NCI-H774 (cell line): Measurements from ENCODE around the gene DPEP2.
"Not testable (repeated sequence)": the region's sequence is repeated elsewhere in the genome, so short reads cannot be mapped to it uniquely, and the experiment has no call there.

Experiments
- DNase-seq: peaks from one replicate; lab custom pipeline; 2025; lab: John Stamatoyannopoulos, UW

Gene DPEP2

DNA sequence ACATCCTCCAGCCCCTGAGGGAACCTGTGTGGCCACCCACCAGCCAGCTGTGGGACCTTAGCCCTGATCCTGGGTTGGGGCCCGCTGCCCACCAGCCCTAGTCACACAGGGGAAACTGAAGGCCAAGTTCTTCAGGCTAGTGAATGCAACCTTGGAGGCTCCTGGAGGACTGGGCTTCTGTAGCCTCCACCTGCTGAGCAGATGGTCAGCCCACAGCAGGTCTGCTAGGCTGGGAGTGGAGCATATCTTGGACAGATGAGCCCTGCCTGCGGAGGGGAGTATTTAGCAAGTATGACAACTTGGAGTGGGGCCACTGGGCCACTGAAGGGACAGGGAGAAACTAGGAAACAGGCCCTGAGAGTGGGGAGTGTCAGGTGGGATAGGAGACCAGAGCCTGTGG, 23.1 kb downstream of the DPEP2 start:
- no peak for DNase-seq

DNA sequence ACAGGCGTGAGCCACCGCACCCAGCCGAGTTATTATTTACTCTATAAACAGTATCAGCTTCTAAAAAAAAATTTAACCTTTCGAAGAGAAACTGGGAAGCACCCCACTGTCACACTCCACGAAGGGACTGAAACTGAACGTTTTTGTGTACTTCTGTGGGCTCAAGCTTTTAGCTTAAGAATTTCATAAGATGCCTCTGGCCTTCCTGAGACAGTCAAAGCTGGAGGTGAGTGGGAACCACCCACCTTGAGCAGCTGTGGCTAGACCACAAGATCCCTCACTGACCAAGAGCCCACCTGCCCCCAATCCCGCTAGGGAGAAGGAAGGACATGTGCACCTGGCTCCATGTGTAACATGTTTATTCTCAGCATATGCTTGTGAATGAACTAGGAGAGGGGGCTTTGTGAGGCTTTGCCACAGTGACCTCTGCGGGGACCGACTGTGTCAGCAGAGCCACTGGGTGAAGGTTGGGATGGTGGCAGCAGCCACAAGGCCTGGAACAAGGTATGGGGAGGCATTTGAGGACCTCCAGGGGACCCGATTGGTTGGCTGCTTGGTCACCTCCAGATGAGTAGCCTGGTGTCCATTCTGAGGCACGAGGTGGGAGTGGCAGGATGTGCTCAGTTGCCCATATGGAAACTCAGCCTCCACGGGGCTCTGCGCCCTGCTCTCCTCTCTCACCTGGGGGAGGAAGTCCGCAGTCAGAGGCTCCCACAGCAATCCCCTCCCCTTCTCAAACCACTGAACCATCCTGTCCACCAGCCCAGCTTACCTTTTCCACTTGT, 23.8 kb downstream of the DPEP2 start:
- DNase-seq = no peak

DNA sequence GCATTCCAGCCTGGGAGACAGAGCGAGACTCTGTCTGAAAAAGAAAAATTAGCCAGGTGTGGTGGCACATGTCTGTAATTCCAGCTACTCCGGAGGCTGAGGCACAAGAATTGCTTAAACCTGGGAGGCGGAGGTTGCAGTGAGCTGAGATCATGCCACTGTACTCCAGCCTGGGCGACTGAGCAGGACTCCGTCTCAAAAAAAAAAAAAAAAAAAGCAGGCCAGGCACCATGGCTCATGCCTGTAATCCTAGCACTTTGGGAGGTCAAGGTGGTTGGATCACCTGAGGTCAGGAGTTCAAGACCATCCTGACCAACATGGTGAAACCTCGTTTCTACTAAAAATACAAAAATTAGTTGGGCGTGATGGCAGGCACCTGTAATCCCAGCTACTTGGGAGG, 27.0 kb downstream of the DPEP2 start:
- DNase-seq = not testable (repeated sequence)

DNA sequence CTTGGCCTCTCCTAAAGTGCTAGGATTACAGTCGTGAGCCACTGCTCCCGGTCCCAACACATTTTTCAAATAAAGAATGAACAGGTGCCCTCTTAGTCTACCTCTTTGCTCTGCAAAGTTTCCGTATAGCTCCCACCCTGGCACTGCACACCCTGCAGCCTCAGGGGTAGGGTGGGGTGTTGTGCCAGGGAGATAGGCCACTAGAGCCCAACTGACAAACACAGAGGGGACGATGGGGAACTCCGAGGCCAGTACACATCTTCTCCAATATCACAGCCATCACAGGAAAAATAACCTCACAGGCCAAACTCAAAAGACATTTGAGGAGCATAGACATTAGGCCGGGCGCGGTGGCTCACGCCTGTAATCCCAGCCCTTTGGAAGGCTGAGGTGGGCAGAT, 28.2 kb downstream of the DPEP2 start:
- DNase-seq = no peak

DNA sequence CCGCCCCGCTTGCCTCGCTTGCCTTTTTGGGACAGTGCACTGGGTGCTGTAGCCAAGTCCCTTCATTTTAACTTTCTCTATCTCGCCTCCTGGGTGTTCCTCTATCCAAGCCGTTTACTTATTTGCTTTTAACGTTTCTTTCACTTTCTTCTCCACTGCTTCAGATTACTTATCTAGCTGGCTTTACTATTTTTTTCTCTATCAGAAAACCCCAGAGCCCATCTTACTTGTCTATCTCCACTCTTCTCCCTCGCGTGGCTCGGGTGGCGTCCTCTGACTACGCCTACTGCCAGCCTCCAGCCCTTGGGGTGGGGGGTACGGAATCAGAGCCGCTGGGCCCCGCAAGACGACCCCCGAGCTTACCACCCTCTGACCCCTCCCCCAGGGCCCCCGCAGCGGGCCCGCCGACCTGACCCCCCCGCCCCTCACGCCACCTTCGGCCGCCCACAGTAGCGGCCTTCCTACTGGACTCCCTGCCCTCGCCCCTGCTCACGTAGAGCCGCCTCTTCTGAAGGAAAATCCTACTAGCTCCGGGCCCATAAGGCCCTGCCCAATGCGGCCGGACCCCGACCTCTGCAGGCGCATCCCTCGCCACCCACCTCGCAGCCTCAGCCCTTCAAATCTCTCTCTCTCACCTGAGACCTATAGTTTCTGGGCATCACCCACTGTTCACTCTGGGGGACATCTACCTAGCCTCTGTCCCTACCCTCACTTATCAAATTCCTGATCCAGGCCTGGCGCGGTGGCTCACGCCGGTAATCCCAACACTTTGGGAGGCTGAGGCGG, 29.8 kb downstream of the DPEP2 start:
- DNase-seq = no peak

DNA sequence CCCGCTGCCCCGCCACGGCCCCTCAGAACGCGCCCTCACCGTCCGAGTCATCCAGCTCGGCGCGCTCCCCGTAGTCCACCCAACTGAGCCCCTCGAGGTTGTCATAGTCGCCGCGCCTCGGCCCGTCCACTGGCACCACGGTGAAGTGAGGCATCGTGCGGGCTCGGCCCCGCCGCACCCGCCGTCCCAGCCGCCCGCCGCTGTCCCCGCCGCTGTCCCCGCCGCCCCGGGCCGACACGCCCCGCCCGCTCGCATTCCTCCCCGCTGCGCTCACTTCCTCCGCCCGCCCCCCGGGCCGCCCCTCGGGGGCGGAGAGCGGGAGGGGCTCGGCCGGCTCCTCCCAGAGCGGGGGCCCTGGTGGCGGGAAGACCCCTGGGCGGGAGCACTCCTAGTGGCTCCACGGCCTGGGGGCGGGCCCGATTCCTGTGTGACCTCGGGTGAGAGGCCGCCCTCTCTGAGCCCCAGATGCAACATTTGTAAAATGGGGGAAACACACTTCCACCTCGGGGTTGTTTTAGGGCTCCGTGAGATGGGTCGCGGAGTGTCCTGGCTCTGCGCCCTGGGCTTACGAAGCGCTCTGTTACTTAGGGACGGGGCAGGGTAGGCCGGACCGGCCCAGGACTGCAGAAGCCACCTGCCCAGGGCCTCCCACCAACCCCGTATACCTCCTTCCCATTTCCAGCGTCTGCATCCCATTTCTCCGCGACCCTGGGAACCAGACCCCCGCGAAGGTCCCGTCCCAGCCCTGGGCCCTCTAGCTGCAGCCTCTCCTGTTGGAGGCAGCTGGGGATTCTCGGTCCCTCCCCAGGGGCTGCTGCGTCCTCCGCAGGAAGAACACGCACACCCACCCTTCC, 30.7 kb downstream of the DPEP2 start, which contains the start of gene SLC12A4:
Gene SLC12A4 (minus strand): TSS at position 238 of the 854 bp plus-strand sequence. CDS start 84 bp downstream, at position 154.
- DNase-seq = peak; percentile 28

DNA sequence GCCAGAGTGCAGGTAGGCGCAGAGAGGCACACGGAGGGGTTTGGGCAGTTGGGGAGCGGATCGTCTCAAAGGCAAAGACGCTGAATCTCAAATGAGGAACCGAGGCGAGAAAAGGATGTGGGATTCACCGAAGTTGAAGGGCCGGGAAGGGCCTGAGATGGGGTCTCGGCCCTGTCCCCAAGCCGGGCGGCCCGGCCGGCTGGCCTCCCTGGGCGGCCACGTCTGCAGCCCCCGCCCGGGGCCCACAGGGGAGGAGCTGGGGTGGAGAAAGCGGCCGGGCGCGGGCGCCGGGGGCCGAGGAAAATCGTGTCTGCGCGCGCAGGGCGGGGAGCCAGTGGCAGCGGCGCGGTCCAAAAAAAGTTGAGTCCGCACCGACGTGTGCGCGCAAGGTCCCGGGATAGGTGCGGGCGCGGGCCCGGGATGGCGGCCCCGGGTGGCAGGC, 31.3 kb downstream of the DPEP2 start:
- no peak for DNase-seq

DNA sequence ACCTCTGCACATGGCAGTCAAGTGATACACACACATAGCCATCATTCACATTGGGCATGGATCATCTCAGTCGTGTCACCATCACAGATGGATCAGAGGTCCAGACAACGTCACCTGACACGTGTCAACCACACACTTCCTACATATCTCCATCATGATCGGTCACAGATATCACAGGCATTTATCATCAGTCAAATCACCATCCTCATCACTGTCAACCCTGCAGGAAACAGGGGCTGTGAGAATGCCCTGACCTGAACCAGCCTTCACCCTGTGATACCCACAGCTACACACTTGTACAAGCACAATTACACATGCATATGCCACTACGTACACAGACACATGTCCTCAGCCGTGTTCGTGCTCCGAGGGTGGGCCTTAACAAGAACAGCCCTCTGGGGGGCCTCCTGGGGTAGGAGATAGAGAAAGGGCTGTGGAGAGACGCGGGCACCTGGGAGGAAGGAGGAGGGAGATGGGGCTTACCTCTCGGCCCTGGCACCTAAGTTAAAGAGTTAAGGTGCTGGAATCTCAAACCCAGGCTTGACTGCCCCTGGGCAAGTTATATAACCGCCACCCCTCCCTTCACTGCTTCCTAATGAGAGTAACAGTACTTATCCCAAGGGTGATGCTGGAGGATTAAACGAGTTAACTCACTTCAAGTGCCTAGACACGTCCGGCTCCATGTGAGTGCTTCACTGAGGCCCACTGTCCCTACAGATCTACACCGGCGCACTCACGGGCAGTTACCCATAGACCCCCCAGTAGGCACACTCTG, 31.9 kb downstream of the DPEP2 start:
- no peak for DNase-seq

DNA sequence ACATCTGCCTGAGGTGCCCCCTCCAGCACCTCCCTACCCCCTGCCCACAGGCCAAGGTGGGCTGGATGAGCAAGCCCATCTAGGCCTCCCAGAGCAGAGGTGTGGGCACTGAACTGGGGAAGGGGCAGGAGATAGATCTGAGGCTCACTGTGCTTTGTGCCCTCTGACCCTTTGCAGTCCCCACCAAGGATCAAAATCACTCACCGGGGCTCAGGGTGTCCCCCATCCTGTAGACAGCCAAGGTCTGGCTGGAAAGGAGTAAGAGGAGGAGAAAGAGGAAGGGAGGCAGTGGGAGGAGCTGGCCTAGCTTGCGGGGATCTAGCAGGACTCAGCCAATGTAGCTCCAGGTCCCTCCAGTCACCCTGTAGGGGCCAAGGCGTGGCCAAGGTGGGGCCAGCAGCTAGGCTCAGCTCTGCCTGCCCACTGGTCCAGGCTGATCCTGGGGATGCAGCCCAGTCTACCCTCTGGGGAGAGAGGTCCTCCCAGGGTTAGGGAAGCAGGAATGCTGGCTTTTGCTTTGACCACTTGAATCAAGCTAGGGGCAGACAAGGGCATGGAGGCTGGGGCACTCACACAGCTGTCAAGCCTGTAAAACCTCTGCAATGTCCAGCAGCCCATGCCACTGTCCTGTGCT, 32.6 kb downstream of the DPEP2 start:
- DNase-seq = no peak

DNA sequence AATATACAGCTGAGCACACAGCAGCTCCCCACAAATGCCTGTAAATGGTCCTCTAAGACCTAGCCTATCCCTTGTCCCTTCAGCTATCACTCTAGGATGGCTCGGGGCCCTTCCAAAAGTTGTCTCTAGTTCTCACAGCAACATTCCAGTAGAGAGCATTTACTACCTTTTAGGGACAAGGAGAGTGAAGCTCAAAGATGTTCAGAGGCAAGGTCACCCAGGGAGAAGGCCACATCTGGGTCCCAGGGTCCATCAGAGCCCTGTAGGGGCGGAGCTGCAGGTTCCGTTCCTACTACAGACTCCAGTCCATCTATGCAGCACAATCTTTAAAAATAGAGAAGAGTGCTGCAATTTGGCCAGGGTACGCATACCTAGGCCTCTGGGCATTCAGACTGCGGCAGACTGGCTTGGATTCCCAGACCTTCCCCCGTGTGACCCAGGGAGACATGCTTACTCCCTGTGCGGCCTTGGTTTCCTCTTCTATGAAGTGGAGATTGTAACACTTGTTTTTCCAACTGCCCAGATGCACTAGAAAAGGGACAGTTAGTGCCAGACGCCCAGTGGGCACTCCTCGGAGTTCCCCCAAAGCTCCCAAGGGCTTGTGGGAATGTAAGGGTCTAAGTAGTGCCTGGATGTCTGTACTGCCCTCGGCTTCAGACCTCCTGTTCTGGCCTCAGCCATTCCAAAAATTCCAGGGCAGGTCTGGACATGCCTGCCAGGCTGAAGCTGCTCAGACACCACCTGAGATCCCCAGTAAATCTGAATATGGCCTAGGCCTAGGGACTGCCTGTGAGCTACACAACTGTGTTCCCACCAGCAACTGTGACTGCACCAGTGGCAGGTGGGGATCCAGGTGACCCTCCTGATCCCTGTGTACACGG, 33.4 kb downstream of the DPEP2 start:
- DNase-seq = no peak

DNA sequence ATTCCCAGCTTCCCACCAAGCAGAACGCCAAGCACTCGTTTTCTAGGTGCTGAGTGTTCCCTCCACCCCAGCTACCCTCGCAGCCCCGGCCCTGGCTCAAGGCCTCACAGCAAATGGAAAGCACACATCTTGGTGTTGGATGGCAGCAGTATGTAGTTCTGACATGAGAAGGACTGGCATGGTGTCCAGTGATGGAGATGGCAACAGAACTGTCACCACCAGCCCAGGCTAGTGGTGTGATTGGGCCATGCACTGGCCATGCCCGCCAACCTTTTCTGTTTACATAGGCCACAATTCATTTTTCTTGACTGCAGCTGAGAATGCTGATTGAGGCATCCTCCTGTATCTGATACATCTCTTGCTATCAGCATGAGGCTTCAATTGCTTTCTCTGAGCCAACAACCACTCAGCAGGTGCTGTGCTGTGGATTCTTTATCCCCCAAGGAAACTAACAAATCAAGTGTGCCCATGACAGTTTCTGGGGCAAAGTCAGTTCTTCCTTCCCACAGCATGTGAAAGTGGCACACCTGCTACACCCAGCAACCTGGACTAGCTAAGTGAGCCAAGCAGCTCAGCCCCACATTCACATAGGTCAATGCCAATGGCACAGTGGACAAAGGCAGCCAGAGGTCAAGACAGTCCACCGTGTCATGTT, 34.7 kb downstream of the DPEP2 start:
- DNase-seq = no peak

DNA sequence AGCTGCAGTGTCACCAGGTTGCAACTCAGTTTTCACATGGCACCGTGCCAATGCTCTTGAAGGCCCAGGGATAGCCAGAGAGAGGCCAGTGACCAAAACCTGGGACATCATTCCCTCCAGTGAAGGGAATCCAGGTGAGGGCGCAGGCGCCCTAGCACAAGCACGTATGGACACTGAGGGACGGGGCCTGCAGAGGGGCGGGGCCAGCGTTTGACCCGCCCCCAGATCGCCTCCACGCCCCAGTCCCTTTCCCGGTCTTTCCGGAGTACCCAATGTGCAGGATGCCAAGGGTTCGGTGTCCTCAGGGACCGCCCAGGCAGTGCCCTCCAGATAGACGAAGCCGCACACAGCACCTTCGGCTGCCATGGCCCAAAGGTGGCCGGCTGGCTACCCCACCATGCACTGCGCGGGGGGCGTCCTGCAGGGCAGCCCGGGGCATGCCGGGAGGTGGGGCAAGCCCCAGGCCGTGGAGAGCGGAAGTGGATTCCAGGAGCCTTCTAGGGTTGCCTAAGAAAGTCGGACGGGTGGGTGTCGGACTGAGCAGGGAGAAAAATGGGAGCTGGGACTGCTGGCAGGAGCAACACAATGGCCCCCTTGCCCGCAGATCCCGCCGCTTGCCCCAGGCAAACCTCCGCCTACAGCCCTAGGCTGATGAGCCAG, 35.5 kb downstream of the DPEP2 start:
- no peak for DNase-seq

DNA sequence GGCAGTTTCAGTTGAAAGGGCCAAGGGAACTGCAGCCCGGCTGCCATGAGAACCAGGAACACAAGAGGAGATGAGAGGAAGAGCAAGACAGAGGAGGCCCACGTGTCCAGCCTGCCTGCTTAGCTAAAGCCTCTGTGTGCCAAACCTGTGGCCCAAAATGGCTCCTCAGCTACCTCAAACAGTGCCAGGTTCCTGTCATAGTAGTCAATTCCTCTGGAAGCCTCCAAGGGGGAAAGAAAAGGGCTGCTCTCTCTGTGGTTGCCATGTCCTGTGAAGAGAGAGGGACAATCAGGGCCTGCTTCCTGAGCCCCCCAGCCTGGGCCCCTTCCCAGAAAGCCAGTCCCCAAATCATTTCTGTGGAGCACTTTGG, 36.0 kb downstream of the DPEP2 start:
- DNase-seq = no peak

DNA sequence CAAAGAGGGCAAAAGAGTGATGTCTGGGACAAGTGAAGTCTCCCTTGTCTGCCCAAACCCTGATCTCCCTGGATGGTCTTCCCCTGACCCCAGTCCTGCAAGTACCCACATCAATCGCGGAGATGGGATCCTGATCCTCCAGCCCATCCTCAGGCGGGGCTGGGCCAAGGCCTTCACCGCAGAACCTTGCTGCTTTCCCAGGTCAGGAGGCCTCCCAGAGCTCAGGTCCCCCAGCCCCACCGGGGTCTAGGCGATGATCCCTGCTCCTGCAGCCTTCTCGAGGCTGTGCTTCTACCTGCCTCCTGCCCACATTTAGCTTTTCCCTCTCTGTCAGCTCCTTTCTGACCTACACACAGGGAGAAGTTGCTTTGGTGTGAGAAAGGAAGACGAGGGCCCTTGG, 37.1 kb downstream of the DPEP2 start:
- DNase-seq = no peak

DNA sequence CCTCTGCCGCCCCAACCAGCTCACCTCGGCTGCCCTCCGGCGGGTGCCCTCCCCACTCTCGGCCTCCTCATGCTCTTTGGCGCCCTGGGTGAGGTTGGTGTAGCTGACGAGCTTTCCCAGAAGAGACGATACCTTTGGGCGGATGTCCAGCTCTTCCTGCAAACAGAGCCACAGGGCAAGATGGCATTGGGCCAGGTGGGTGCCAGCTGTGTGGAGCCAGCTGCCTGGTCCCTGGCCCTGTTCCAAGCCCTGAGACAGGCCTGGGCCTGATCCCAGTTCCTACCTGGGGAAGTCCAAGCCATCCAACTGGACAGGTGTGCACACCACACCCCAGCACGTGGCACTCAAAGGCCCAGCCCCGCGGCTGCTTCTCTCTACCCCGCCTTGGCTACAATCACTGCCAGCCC, 37.7 kb downstream of the DPEP2 start:
- DNase-seq = peak; percentile 89

DNA sequence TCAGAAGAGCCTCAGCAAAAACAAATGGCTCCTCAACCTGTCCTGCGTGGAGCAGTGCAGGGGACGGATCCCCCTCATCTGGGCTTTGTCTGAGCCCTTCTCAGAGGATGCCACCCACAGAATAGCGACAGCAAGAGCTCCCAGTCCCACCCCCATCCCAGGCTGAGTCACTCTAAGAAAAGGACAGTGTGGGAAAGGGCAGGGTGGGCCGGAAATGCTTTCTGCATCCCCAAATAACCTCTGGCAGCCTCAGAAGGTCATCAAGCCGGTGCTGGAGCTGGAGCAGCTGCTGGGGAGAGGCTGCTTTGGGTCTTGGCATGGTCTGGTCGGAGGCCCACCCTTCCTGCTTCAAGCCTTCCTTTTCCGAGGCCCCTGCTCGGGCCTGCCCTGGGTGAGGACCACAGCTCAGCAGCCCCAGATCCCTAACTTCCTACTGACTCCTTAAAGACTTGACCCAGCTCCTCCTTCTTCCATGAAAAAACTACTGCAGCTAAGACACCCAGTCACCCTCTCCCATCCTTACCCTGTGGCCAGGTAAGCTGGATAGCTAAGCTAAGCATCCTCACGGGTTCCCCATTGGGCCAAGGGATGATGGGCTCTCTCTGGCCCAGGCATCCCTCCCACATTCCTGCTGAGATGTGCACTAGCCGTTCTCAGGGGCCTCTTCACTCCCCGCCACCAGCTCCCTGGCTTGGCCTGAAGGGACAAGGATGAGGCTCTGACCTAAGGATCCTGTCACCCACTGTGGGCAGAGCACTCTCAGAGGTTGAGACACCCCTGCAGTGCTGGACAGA, 39.6 kb downstream of the DPEP2 start:
- DNase-seq = no peak

DNA sequence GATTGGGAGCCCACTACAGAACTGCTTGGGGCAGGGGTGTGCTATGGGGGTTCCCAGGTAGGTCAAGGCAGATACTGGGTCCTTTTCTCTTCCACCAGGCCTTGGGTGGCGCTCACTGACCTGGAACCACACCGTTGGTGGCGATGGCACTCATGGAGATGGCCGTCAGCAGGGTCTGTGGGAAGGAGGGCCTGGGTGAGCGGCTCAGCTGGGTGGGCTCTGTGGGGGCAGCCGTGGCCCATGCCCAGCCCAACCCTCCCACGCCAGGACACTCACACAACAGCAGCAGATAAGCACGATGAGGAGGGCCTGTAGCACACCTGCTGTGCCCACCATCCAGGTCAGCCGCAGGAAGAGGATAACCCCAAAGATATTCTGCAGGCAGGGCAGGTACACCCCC, 41.7 kb downstream of the DPEP2 start:
- DNase-seq = no peak
